Mesothelial cell of epicardium (in vitro differentiated cells): ENCODE measurements around the gene BRF1. TPM values are rescaled to one million over a fixed set of nuclear protein-coding genes. Genes with fewer than 3 reads are reported as not detected.

Source experiments
- DNase-seq, 2 experiments: peaks; one replicate each; pipeline ENCODE4 v3.0.0; 2021; ENCODE audit warnings: low spot score in 2 of 2; ENCODE audit not compliant: unreplicated experiment in 2 of 2
- H3K27ac Mint-ChIP-seq: 2 replicates; pipeline ENCODE4 v1.8.0; 2021; ENCODE audit warnings: mixed read lengths
- H3K27me3 Mint-ChIP-seq: 2 replicates; pipeline ENCODE4 v1.8.0; 2021; ENCODE audit warnings: low read depth, mixed read lengths
- H3K36me3 Mint-ChIP-seq: 2 replicates; pipeline ENCODE4 v1.8.0; 2021; ENCODE audit warnings: mixed read lengths
- H3K4me1 Mint-ChIP-seq: 2 replicates; pipeline ENCODE4 v1.8.0; 2021; ENCODE audit warnings: mixed read lengths
- H3K4me3 Mint-ChIP-seq: 2 replicates; pipeline ENCODE4 v1.8.0; 2021; ENCODE audit warnings: mild to moderate bottlenecking, moderate library complexity, mixed read lengths
- H3K9me3 Mint-ChIP-seq: 2 replicates; pipeline ENCODE4 v1.8.0; 2021; ENCODE audit warnings: mixed read lengths
- CTCF ChIP-seq: fragments of 200-600 bp; sonication (generic); IDR thresholded peaks from one replicate; pipeline ENCODE4 v1.5.0; 2021; ENCODE audit warnings: antibody characterized with exemption; ENCODE audit not compliant: unreplicated experiment
- total RNA-seq: library from RNA; stranded (reverse); gene quantifications from 3 replicates; pipeline ENCODE4 v1.2.1, GENCODE V29; 2021

Gene BRF1
- total RNA-seq, 1 donor from 2014 or later = 78.6 TPM

GRCh38 chr14:105325716-105326567 is 25.1 kb upstream of the BRF1 start:
- Mint-ChIP-seq H3K4me1 (peaks cover 2% of the 10 kb centered on the region), H3K27ac (no peak overlapping the region), H3K9me3 (no peaks in the 10 kb centered on the region), H3K4me3 (no peak overlapping the region), H3K27me3 (no peaks in the 10 kb centered on the region), H3K36me3 (peaks cover 15% of the 10 kb centered on the region)
- no peak for DNase-seq
- TF ChIP-seq CTCF = no peak

DNA sequence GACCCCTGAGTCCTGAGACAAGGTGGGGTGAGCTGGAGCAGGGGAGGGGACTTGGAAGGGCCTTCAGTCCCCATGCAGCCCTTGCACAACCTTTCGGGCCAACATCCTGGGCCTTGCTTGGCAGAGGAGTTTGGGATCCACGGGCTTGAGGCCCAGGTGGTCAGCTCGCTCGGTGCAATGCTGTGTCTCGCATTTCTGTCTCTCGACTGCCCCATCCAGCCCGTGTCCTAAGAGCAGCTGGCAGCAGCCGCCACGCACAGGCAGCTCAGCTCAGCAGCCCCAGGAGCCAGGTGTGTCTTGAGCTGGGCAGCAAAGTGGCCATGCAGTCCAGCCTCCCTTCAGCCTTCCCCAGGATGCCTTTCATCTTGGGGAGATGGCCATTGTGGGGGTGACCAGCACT is 24.5 kb upstream of the BRF1 start:
- Mint-ChIP-seq H3K27ac (no peak overlapping the region), H3K9me3 (no peaks in the 10 kb centered on the region), H3K4me3 (no peak overlapping the region), H3K4me1 (peaks cover 2% of the 10 kb centered on the region), H3K36me3 (peaks cover 21% of the 10 kb centered on the region), H3K27me3 (no peaks in the 10 kb centered on the region)
- no peak for DNase-seq
- no peak for TF ChIP-seq CTCF

DNA sequence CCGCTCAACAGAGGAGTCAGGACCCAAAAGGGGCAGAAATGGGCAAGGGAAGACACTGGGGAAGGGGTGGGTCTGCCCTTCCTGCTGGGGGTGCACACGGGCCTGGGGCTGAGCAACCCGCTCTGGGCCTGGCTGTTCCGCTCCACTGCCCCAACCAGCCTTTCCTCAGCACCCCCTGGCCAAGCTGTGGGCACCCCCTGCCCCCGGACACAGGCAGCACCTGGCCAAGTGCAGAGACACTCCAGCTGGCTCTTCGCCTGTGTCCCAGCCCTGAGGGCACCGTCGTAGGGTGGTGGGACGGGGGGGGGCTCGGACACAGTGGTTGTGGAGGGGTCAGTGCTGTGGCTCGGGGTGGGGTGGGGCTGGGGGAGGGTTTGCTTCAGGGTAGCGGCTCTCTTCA is 24.1 kb upstream of the BRF1 start:
- no peak for DNase-seq
- no peak for TF ChIP-seq CTCF
- peaks cover 21% of the 10 kb centered on the region for H3K36me3 Mint-ChIP-seq
- H3K9me3 Mint-ChIP-seq = no peaks in the 10 kb centered on the region
- H3K4me1 Mint-ChIP-seq = peaks cover 2% of the 10 kb centered on the region
- no peak overlapping the region for H3K27ac Mint-ChIP-seq
- H3K27me3 Mint-ChIP-seq = no peaks in the 10 kb centered on the region
- no peak overlapping the region for H3K4me3 Mint-ChIP-seq

GRCh38 chr14:105324080-105324778 is 23.4 kb upstream of the BRF1 start:
- H3K36me3 Mint-ChIP-seq = peaks cover 23% of the 10 kb centered on the region
- TF ChIP-seq CTCF = no peak
- no peaks in the 10 kb centered on the region for H3K9me3 Mint-ChIP-seq
- H3K4me1 Mint-ChIP-seq = peaks cover 2% of the 10 kb centered on the region
- no peak overlapping the region for H3K4me3 Mint-ChIP-seq
- no peak for DNase-seq
- no peak overlapping the region for H3K27ac Mint-ChIP-seq
- H3K27me3 Mint-ChIP-seq = no peaks in the 10 kb centered on the region

DNA sequence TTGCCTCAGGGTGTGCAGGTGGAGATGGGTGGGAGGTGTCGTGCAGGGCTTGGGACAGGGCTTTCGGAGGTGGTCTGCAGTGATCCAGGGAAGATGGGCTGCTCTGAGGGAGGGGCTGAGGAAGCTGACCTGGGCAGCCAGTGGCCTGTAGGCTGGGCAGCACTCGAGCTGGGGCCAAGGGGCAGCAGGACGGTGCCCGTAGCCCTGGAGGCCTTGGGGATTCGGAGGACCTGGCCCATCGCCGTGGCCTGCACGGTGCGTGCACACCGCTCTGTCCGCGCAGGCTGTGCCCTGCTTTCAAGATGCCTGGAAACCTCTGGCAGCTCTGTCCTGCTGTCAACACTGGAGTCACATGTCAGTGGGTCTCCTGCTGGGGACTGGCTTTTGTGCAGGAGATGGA is 22.9 kb upstream of the BRF1 start:
- Mint-ChIP-seq H3K4me3 (no peak overlapping the region), H3K4me1 (peaks cover 2% of the 10 kb centered on the region), H3K27me3 (no peaks in the 10 kb centered on the region), H3K9me3 (no peaks in the 10 kb centered on the region), H3K27ac (no peak overlapping the region), H3K36me3 (peaks cover 24% of the 10 kb centered on the region)
- TF ChIP-seq CTCF = no peak
- no peak for DNase-seq
